ENCODE data around the gene HOXD4. TPM values are rescaled to one million over a fixed set of nuclear protein-coding genes. Genes with fewer than 3 reads are reported as not detected.

Gene HOXD4
- total RNA-seq, 1 experiment from 2014 or later: not detected

GRCh38 chr2:176130957-176131847 lies 20.1 kb upstream of the HOXD4 start:
- no peaks in the 10 kb centered on the region for H3K9me3 Mint-ChIP-seq
- H3K4me3 Mint-ChIP-seq: peak overlapping the region; percentile 45
- DNase-seq (ENCODE audit: low spot score): no peak
- no peak overlapping the region for H3K27ac Mint-ChIP-seq
- ChIA-PET CTCF (interaction anchor here (1.4 to 3.1 kb wide), 4 partner anchors 9 to 423 kb away, joined by 3 to 14 read pairs (median 8); no protein-coding TSS in a partner anchor), POLR2A (no interaction called here)
- 0 out of 2 replicates have a peak, but pooled peaks cover 2% of the 10 kb centered on the region for H3K36me3 Mint-ChIP-seq
- H3K4me1 Mint-ChIP-seq: peaks cover 35% of the 10 kb centered on the region
- peaks cover 98% of the 10 kb centered on the region for H3K27me3 Mint-ChIP-seq (ENCODE audit: low read depth)
- TF ChIP-seq ATF6 (CRISPR knock-in tag; IDR thresholded peaks at IDR 0.05): no peak
- no peak for TF ChIP-seq OVOL2 (CRISPR knock-in tag; IDR thresholded peaks at IDR 0.05; ENCODE audit: borderline replicate concordance)
- TF ChIP-seq GABPB1 (CRISPR knock-in tag; IDR thresholded peaks at IDR 0.05): no peak
- no peak for TF ChIP-seq SMAD4 (CRISPR knock-in tag; IDR thresholded peaks at IDR 0.05)
- TF ChIP-seq, protein P1, sequence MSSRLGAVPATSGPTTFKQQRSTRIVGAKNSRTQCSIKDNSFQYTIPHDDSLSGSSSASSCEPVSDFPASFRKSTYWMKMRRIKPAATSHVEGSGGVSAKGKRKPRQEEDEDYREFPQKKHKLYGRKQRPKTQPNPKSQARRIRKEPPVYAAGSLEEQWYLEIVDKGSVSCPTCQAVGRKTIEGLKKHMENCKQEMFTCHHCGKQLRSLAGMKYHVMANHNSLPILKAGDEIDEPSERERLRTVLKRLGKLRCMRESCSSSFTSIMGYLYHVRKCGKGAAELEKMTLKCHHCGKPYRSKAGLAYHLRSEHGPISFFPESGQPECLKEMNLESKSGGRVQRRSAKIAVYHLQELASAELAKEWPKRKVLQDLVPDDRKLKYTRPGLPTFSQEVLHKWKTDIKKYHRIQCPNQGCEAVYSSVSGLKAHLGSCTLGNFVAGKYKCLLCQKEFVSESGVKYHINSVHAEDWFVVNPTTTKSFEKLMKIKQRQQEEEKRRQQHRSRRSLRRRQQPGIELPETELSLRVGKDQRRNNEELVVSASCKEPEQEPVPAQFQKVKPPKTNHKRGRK (CRISPR knock-in tag; IDR thresholded peaks at IDR 0.05; ENCODE audit: borderline replicate concordance): no peak
- TF ChIP-seq, protein P2, sequence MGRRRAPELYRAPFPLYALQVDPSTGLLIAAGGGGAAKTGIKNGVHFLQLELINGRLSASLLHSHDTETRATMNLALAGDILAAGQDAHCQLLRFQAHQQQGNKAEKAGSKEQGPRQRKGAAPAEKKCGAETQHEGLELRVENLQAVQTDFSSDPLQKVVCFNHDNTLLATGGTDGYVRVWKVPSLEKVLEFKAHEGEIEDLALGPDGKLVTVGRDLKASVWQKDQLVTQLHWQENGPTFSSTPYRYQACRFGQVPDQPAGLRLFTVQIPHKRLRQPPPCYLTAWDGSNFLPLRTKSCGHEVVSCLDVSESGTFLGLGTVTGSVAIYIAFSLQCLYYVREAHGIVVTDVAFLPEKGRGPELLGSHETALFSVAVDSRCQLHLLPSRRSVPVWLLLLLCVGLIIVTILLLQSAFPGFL (CRISPR knock-in tag; IDR thresholded peaks at IDR 0.05; ENCODE audit: borderline replicate concordance): no peak
- TF ChIP-seq, protein P3, sequence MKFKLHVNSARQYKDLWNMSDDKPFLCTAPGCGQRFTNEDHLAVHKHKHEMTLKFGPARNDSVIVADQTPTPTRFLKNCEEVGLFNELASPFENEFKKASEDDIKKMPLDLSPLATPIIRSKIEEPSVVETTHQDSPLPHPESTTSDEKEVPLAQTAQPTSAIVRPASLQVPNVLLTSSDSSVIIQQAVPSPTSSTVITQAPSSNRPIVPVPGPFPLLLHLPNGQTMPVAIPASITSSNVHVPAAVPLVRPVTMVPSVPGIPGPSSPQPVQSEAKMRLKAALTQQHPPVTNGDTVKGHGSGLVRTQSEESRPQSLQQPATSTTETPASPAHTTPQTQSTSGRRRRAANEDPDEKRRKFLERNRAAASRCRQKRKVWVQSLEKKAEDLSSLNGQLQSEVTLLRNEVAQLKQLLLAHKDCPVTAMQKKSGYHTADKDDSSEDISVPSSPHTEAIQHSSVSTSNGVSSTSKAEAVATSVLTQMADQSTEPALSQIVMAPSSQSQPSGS (CRISPR knock-in tag; IDR thresholded peaks at IDR 0.05; ENCODE audit: borderline replicate concordance, low read depth): no peak
- TF ChIP-seq, protein P4, sequence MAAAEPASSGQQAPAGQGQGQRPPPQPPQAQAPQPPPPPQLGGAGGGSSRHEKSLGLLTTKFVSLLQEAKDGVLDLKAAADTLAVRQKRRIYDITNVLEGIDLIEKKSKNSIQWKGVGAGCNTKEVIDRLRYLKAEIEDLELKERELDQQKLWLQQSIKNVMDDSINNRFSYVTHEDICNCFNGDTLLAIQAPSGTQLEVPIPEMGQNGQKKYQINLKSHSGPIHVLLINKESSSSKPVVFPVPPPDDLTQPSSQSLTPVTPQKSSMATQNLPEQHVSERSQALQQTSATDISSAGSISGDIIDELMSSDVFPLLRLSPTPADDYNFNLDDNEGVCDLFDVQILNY (CRISPR knock-in tag; IDR thresholded peaks at IDR 0.05): no peak
- no peak for ATAC-seq

DNA sequence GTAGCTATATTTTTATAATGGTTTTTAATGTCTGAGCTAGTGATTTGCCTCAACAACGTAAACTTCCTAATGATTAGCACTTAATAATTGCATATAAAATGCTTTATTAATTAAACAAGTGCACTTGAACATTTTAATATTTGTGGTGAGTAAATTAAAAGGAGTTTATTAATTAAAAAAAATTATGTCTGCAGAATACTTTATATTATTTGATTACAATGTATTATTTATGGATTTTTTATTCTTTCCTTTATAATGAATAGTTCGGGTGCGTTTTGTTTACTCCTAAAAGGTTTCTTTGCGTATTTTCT lies 19.5 kb upstream of the HOXD4 start:
- no peak for ATAC-seq
- H3K27ac Mint-ChIP-seq: no peak overlapping the region
- H3K4me1 Mint-ChIP-seq: peaks cover 37% of the 10 kb centered on the region
- CTCF ChIA-PET: interaction anchor here (1.6 to 3.1 kb wide), 3 partner anchors 8 to 323 kb away, joined by 6 to 14 read pairs (median 9); no protein-coding TSS in a partner anchor
- no peak for DNase-seq (ENCODE audit: low spot score)
- H3K9me3 Mint-ChIP-seq: no peaks in the 10 kb centered on the region
- TF ChIP-seq ZBTB43 (CRISPR knock-in tag; IDR thresholded peaks at IDR 0.05) (no peak), EMX1 (CRISPR knock-in tag; IDR thresholded peaks at IDR 0.05) (no peak), KAT7 (CRISPR knock-in tag; IDR thresholded peaks at IDR 0.05; ENCODE audit: borderline replicate concordance) (no peak), NR3C1 (CRISPR knock-in tag; conservative IDR thresholded peaks at IDR 0.05; ENCODE audit: low read depth) (no peak), HMGA2 (CRISPR knock-in tag; IDR thresholded peaks at IDR 0.05) (peak; percentile 56)
- H3K36me3 Mint-ChIP-seq: 0 out of 2 replicates have a peak, but pooled peaks cover 2% of the 10 kb centered on the region
- no peak overlapping the region for H3K4me3 Mint-ChIP-seq
- POLR2A ChIA-PET: no interaction called here
- H3K27me3 Mint-ChIP-seq (ENCODE audit: low read depth): peaks cover 98% of the 10 kb centered on the region
